ENCODE results near the gene DOHH. TPM values are rescaled to one million over a fixed set of nuclear protein-coding genes. Genes with fewer than 3 reads are reported as not detected.

DOHH gene
- 28.1 and 36.7 TPM in 2 replicates for total RNA-seq

- H3K4me3 ChIP-seq (ENCODE audit: low read depth, low read length): peak within 1 kb of the TSS; percentile 92
- TF ChIP-seq CTCF (conservative IDR thresholded peaks at IDR 0.05; ENCODE audit: low read depth, low read length): no peak
- peak; percentile 79 for DNase-seq (ENCODE audit: low read depth)
Observed at GRCh38 chr19:3500429-3501101, at the start of gene DOHH. Gene DOHH, minus strand, starts transcription at chr19:3500674. Its CDS starts 3,860 bp downstream, at chr19:3496814.

- no peak overlapping the region for H3K4me3 ChIP-seq (ENCODE audit: low read depth, low read length)
- no peak for TF ChIP-seq CTCF (conservative IDR thresholded peaks at IDR 0.05; ENCODE audit: low read depth, low read length)
- no peak for DNase-seq (ENCODE audit: low read depth)
Observed at GRCh38 chr19:3549816-3550215, 49.3 kb upstream of the DOHH start.

- no peak overlapping the region for H3K4me3 ChIP-seq (ENCODE audit: low read depth, low read length)
- DNase-seq (ENCODE audit: low read depth): no peak
- no peak for TF ChIP-seq CTCF (conservative IDR thresholded peaks at IDR 0.05; ENCODE audit: low read depth, low read length)
Observed at GRCh38 chr19:3548606-3549005, 48.1 kb upstream of the DOHH start.

- no peak for TF ChIP-seq CTCF (conservative IDR thresholded peaks at IDR 0.05; ENCODE audit: low read depth, low read length)
- H3K4me3 ChIP-seq (ENCODE audit: low read depth, low read length): no peak overlapping the region
Observed at GRCh38 chr19:3547767-3548282, 47.4 kb upstream of the DOHH start.

GRCh38 chr19:3547301-3547731 lies 46.8 kb upstream of the DOHH start:
- TF ChIP-seq CTCF (conservative IDR thresholded peaks at IDR 0.05; ENCODE audit: low read depth, low read length): peak; percentile 64
- H3K4me3 ChIP-seq (ENCODE audit: low read depth, low read length): no peak overlapping the region
- DNase-seq (ENCODE audit: low read depth): no peak

More at GRCh38 chr19:3547767-3548282, 47.4 kb upstream of the DOHH start:
- no peak for DNase-seq (ENCODE audit: low read depth)

GRCh38 chr19:3546119-3546518 lies 45.6 kb upstream of the DOHH start:
- no peak for DNase-seq (ENCODE audit: low read depth)
- no peak for TF ChIP-seq CTCF (conservative IDR thresholded peaks at IDR 0.05; ENCODE audit: low read depth, low read length)
- H3K4me3 ChIP-seq (ENCODE audit: low read depth, low read length): no peak overlapping the region

GRCh38 chr19:3545669-3546034 lies 45.2 kb upstream of the DOHH start:
- DNase-seq (ENCODE audit: low read depth): no peak

More at GRCh38 chr19:3545669-3546034, 45.2 kb upstream of the DOHH start:
- H3K4me3 ChIP-seq (ENCODE audit: low read depth, low read length): no peak overlapping the region
- no peak for TF ChIP-seq CTCF (conservative IDR thresholded peaks at IDR 0.05; ENCODE audit: low read depth, low read length)
